Fibroblast of skin of right biceps (primary cell): Measurements from ENCODE around the gene PSAP.

Experiments
- DNase-seq: peaks from one replicate; pipeline ENCODE4 v3.0.0-alpha.2; 2013

PSAP gene

GRCh38 chr10:71806704-71807556, 44.1 kb downstream of the PSAP start:
- DNase-seq = no peak

- peak; percentile 36 for DNase-seq
Measured at GRCh38 chr10:71805776-71806703, 45.0 kb downstream of the PSAP start.

GRCh38 chr10:71804077-71804476, 47.0 kb downstream of the PSAP start:
- DNase-seq = no peak

GRCh38 chr10:71802715-71803488, 48.1 kb downstream of the PSAP start:
- no peak for DNase-seq

GRCh38 chr10:71802235-71802634, 48.8 kb downstream of the PSAP start:
- DNase-seq = no peak

GRCh38 chr10:71801361-71801760, 49.7 kb downstream of the PSAP start:
- no peak for DNase-seq

GRCh38 chr10:71799608-71800453, 51.2 kb downstream of the PSAP start:
- DNase-seq = no peak

- DNase-seq = no peak
Measured at GRCh38 chr10:71799112-71799511, 51.9 kb downstream of the PSAP start.

GRCh38 chr10:71798308-71798624, 52.8 kb downstream of the PSAP start:
- no peak for DNase-seq

GRCh38 chr10:71797533-71798307, 53.3 kb downstream of the PSAP start:
- no peak for DNase-seq

GRCh38 chr10:71796749-71797405, 54.2 kb downstream of the PSAP start:
- DNase-seq = no peak

GRCh38 chr10:71795248-71795647, 55.8 kb downstream of the PSAP start:
- DNase-seq = peak; percentile 15

- no peak for DNase-seq
Measured at GRCh38 chr10:71790749-71791440, 60.2 kb downstream of the PSAP start.

- no peak for DNase-seq
Measured at GRCh38 chr10:71789871-71790270, 61.2 kb downstream of the PSAP start.

- DNase-seq = no peak
Measured at GRCh38 chr10:71788954-71789353, 62.1 kb downstream of the PSAP start.

GRCh38 chr10:71784679-71785272, 66.3 kb downstream of the PSAP start:
- DNase-seq = no peak

GRCh38 chr10:71783917-71784678, 67.0 kb downstream of the PSAP start:
- DNase-seq = no peak

- DNase-seq = no peak
Measured at GRCh38 chr10:71782917-71783490, 68.0 kb downstream of the PSAP start.
